Upper lobe of left lung (tissue), 4 donors: ENCODE results near the gene MOB2.

Source experiments
- CTCF ChIP-seq, 6 experiments: fragments of 450-650 bp in 4 of 6; fragments of 200-600 bp in 2 of 6; sonication (generic) in 2 of 6; IDR thresholded peaks; one replicate each; pipeline ENCODE4 v1.5.1; 2016 to 2019; ENCODE audit warnings: antibody characterized with exemption in 6 of 6
- EP300 ChIP-seq, 4 donors: sonication (generic); formaldehyde crosslinking; IDR thresholded peaks; one replicate each; pipeline ENCODE4 v1.5.1; 2017; ENCODE audit warnings: antibody characterized with exemption in 4 of 4, control low read depth in 2 of 4
- POLR2A ChIP-seq, 4 donors: fragments of 450-650 bp; IDR thresholded peaks; one replicate each; pipeline ENCODE4 v1.5.1; 2016 to 2017; ENCODE audit warnings: antibody characterized with exemption in 4 of 4, mild to moderate bottlenecking in 2 of 4
- POLR2AphosphoS5 ChIP-seq, 2 donors: sonication (generic); formaldehyde crosslinking; IDR thresholded peaks; one replicate each; pipeline ENCODE4 v1.5.1; 2017; ENCODE audit warnings: antibody characterized with exemption in 2 of 2

DNA sequence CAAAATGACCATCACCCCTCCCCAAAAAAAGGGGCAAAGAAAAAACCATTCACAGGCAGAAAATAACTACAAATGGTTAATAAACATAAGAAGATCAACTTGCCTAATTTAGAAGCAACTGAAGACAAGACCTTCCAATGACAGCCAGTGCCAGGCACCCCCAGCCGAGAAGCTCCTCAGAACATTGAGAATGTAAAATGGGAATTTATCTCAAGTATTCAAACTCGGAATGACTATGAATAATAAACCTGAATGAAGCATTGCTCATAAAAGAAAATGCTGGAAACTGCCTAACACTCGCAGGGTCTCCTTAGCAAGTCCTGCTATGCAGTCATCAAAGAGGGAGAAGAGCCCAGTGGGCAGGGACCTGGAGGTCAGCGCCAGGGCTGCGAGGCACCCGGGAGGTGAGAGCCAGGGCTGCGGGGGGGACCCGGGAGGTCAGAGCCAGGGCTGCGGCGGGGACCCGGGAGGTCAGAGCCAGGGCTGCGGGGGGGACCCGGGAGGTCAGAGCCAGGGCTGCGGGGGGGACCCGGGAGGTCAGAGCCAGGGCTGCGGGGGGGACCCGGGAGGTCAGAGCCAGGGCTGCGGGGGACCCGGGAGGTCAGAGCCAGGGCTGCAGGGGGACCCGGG is 23.2 kb upstream of the MOB2 start:
- TF ChIP-seq CTCF (IDR thresholded peaks at IDR 0.05) = no peak
- no peak for TF ChIP-seq POLR2A (IDR thresholded peaks at IDR 0.05)
- no peak for TF ChIP-seq POLR2AphosphoS5 (IDR thresholded peaks at IDR 0.05)
- no peak for TF ChIP-seq EP300 (IDR thresholded peaks at IDR 0.05)
